HG03521 (cell line): ENCODE measurements around the gene FXR2.

Source experiments
- ATAC-seq: cut with Tn5 transposase; IDR thresholded peaks from one replicate; pipeline ENCODE4 v1.9.1; 2021; ENCODE audit warnings: mild to moderate bottlenecking, moderate library complexity; ENCODE audit not compliant: unreplicated experiment

Gene FXR2

DNA sequence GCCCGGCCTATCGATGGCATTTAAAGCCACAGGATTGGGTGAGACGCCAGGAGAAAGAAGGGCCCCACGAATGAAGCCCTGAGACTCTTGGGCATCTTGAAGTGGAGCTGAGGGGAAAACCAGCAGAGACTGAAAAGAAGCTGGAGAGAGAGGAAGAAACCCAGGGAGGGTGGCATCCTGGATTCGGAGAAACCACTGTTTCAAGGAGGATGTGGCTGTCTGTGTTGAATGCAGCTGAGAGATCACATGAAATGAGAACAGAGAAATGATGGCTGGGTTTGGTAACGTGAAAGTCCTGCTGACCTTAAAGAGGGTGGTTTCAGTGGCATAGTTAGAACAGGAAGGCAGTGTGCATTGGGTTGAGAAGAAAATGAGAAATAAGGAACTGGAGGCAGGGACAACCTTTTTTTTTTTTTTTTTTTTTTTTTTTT lies 62.1 kb downstream of the FXR2 start:
- peak; percentile 69 for ATAC-seq

DNA sequence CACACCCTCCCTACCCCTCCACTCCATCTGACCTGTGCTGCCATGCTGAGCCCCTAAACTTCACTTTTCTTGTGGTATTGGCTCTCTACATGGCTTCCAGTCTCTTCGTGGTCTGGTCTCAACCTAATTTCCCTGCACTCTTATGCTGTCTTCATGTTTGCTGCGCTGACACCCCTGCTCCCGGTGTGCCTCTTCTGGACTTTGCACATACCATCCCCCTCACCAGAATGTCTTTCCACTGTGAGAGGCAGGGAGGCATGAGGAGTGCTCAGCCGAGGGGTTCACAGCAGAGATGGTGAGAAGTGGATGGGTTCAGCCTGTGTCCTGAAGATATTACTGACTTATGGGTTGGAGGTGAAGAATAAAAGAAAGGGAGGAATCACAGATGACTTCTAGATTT lies 63.3 kb downstream of the FXR2 start:
- ATAC-seq, result no peak

DNA sequence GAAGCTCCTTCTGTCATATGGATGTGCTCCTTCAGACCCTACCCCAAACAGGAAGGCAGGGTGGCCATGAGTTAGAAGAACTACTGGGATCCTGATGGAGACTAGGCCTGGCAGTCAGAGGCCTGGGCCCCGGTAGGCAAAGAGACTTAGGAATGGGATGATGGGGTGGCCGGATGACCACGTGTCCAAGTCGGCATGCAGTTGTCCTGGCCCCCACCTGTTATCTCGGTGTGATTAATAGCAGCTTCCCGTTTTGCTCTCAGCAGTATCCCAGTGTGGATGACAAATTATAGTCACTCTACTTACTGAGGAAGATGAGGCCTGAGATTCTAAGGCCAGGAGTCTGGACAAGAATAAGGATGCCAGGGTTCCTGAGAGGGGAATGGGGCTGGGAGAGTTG lies 64.4 kb downstream of the FXR2 start:
- ATAC-seq, result no peak

DNA sequence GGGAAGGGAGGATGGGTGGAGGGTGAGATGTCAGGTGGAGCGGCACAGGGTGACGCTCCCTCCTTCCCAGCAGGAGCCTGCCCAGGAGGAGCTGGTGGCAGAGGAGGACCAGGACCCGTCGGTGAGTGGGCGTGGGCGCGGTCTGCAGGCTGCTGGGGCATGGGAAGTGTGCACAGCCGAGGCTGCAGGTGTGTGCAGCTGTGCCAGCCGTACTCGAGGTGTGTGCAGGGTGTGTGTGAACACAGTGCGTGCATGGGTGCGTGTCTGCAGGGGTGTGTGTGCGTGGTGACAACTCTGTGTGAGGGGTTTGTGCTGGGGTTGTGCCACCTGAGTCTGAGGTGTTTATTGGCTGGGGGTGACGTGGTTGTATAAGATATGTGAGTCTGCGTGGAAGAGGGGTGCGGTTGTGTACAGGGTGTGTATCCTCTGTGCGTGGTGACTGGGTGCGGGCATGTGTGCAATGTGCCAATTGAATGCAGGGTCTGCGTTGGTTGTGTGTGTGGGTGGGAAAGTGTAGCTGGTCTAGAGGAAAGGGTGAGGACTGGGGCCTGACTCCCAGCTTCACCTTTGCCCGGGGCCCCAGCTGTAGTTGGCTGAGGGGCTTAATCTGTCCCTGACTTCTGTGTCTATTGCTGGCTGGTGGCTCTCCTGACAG lies 65.2 kb downstream of the FXR2 start:
- no peak for ATAC-seq

DNA sequence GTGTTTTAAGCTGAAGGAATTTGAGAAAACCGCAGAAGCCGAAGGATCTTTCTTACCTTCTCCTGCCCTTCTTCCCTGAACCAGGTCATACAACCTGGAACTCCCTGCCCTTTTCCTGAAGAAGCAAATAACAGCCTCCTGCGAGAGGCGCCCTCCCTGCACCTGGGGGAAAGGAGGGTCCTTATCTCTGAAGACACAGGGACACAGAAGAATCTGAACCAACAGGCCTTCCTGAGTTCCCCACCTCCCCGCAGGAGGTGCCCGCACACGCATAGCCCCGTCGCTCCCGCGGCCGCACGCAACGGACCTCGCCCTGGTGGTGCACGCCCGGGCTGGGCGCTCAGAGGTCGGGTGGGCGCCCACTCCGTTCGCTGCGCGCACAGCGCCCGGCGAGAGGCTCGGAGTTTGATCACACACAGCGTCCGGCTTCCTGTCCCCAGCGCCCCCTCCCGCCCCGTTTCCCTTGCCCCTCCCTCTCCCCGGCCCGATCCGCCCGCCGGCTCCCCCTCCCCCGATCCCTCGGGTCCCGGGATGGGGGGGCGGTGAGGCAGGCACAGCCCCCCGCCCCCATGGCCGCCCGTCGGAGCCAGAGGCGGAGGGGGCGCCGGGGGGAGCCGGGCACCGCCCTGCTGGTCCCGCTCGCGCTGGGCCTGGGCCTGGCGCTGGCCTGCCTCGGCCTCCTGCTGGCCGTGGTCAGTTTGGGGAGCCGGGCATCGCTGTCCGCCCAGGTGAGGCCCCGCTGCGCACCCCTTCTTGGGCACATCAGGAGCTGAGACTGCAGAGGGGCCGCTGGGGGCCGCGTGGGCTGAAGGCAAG lies 65.9 kb downstream of the FXR2 start, which contains the start of gene TNFSF12:
TNFSF12 (plus strand) TSS at position 474 of the 816 bp plus-strand sequence; CDS start at position 570, 96 bp downstream.
- no peak for ATAC-seq

DNA sequence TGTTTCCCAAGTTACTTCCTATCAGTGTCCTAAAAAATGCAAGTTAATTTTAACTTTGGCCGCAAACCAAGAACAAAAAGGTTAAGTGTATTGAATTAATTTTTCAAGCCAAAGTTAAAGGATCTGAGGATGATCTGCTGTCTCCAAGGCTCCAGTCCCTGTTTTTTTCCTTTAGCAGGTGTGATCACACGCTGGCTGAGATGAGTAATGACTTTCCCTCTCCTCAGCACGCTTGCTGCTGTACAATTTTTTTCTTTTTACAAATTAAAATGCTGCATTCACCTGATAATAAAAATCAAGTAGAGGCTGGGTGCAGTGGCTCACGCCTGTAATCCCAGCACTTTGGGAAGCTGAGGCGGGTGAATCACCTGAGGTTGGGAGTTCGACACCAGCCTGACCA lies 69.8 kb downstream of the FXR2 start:
- ATAC-seq, result no peak
